GM19043 (cell line): ENCODE data around the gene CARTPT.

Source experiments
- ATAC-seq: cut with Tn5 transposase; IDR thresholded peaks from one replicate; pipeline ENCODE4 v1.9.1; 2021; ENCODE audit warnings: low read depth; ENCODE audit not compliant: unreplicated experiment

Gene CARTPT

DNA sequence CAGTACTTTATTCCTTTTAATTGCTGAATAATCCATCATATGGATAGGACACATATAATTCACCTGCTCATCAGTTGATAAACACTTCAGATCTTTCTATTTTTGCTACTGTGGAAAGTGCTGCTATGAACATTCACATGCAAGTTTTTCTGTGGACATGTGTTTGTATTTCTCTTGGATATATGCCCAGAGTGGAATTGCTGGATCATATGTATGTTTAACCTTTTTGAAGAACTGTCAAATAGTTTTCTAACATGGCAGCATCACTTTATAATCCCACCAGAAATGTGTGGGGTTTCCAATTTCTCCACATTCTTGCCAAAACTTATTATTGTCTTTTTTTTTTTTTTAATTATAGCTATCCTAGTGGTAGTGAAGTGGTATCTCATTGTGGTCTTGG lies 15.1 kb downstream of the CARTPT start:
- no peak for ATAC-seq

DNA sequence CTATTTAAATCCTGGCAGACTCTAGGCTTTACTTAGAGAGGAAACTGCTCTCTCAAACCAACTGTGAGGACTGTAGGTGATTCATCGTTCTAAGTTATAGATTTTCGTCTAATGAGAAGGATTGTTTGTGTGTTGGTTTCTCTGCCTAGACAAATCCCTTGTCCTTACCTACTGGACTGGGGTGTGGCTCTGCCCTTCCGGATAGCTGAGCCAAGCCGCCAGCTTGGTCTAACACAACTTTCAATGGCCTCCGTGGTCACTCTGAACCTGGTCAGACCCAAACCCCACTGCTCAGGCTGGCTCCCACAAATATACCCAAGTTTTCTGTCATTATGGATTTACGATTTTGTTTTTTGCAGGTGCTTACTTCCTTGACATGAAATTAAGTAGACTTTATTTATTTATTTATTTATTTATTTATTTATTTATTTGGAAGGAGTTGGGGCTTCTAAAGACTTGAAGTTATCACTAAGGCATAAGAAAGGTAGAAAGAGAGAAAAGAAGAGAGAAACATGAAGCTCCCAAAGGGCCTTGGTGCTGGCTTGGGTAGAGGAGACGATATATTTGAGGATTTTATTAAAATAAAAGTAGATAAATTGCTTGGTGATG lies 19.0 kb downstream of the CARTPT start:
- ATAC-seq: no peak

DNA sequence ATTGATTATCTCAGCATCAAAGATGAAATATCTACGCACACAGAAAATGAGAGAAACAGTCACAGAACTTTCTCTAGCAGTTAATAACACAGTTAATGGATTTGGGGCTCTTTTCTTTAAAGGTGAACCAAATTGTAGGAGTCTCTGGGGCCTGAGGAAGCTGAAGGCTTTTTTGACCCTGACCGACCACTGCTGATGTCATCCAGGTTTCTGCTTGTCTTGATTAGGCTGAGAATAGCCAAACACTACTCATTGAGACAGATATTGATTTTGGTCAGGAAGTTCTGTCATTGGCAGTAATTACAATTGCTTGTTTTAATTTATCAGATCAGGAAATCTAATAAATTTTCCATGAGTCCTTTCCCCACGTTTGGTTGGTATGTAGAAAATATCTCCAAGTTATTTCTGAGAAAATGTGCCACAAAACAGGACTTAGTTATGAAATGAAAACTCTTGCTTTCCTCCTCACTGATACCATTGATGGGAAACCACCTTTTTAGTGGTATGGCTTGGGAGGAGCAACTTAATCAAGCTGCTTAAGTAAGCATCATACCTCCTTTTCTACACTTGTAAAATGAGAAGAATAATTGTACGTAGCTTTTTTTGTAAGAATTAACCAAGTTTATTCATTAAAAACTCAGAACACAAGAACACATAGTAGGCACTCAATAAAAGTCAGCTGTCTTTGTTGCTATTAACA lies 19.7 kb downstream of the CARTPT start:
- no peak for ATAC-seq

DNA sequence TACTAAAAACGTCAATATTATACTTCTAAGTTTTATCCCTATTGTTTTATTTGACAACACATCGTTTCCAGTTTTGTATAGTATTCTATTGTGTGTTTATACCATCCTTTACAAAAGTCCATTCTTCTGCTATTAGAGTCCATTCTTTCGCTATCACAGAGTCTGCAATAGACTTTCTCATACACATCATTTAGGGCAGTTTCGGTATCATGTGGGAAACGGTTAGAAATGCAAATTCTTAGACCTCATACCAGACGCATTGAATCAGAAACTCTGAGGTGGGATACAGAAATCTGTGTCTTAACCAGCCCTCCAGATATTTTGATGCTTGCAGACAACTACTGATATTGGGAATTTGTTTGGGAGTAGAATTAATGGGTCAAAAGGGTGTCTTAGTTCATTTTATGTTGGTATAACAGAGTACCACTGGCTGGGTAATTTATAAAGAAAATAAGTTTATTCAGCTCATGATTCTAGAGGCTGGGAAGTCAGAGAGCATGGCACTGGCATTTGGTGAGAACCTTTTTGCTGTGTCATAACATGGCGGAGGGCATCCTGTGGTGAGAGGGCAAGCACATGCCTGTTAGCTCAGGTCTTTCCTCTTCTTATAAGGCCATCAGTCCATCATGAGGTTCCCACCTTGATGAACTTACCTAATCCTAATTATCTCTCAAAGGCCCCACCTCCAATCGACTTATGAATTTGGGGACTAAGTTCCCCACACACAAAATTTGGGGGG lies 21.1 kb downstream of the CARTPT start:
- ATAC-seq: peak; percentile 87

DNA sequence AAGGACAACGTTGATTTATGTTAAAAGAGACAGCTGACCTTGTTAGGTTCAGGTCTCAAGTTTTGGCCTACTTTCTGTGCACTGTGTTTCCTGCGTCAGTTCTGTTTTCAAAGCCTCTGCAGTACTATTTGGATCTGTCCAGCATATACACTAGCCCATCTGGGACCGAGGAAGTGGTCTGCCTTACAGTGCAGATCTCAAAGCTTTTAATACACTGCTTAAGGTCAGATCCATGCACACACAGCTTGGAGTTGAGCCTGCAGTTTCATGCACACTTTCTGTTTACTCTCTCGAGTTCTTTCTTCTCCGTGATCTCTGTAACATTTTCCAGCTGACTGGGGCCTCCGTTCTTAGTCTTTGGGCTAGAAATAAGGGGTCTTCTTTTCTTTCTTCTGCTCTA lies 24.1 kb downstream of the CARTPT start:
- no peak for ATAC-seq

DNA sequence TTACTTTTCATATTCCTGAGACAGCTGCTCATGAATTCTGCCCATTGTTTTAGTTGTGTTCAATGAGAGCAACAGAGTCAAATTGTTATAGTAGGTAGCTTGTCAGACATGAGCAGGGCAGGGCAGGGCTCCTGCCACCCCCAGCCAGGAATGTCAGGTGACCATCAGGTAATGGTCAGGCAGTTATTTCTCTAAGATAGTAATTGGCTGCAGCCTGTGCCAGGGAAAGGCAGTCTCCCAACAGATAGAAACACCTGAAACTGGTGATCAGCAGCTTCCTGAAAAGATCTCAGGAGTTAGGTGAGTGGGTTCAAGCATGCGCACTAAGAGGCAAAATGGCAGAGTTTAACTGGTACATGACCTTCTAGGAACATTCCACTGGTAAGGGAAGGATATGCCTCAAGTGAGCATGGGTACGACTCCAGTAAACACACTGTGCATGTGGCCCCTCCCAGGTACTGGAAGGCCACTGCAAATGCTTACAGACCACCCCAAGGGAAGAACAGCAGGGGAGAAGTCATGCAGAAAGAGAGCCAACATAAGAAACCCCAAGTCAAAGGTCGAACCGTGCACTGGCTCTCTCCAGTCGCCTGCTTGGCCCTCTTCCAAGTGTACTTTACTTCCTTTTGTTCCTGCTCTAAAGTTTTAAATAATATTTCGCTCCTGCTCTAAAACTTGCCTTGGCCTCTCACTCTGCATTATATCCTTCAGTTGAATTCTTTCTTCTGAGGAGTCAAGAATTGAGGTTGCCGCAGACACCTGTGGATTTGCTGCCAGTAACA lies 25.1 kb downstream of the CARTPT start:
- no peak for ATAC-seq

DNA sequence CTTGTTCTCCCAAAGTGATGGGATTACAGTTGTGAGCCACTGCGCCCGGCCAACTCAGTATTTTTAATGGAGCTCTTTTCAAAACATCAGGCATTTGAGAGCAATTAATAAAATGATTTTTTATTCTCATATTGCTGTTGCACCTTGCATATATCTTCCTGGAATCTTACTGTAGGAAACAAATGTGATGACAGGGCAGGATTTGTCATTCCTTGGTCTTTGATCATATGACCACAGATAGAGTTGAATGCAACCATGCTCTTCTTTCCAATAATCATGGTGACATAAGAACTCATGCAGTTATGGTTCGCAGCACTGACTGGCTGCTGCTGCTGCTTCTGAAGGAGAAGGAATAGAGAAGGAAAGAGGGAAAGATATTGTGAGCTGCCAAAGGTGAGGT lies 28.1 kb downstream of the CARTPT start:
- no peak for ATAC-seq

DNA sequence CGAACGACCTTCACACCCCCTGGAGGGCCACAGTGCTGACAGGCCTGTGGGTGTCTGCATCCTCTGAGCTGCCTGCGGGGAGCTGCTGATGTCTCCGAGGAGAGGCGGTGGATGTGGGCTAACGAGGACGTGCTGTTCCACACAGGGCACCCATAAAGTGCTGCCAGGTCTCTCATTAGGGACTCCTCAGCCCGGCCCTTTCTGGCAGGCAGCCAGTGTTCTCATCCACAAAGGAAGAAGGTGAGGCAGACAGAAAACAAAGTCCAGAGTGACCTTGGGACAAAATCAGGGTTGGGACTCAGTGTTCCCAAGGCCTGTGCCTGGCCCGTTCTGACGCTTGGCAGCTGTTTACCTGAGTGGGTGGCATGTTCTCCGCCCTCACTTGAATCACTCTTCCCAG lies 29.3 kb downstream of the CARTPT start:
- no peak for ATAC-seq

DNA sequence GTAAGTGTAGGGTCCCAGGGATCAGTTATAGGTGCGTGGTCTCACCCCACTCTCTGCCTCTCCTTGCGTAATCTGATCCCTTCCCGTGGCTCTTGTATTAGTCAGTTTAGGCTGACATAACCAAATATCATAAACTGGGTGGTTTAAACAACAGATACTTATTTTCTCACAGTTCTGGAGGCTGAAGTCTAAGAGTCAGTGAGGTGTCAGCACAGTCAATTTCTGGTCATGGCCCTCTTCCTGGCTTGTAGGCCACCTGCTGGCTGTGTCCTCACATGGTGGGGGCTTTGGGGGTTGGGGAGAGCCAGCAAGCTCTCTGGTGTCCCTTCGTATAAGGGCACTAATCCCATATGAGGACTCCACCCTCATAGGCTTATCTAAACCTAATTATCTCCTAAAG lies 32.3 kb downstream of the CARTPT start:
- no peak for ATAC-seq

DNA sequence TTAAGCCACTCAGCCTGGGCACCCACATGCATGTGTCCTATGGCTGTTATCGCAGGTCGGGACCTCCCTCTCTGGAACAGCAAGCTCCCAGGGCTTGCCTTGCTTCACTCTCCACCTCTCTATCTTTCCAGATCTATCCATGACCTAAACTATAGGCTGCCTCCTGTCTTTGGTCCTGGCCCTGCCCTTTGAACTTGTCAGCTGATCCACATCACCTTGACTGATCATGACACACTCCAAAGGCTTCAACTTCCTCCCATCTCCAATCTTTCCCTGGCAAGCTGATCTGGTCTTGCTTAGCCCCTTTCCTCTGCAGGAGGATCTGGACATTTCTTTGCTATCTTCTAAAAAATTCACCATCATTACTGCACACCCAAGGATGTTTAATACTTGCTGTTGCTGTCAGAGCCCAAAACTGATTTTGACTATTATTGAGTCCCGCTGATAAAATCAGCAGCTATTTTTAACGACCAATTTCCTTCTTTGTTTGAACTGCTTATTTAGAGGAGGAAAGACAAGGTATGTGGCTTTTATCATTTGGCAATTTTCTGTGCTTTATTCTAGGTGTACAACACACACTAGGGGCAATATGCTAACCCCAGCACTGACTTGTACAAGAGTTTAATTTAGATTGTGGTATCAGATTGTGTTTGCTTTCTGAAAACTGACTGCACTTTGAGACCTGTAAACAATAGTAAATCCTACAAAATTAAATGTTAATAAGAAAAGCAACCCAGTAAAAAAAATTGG lies 33.5 kb downstream of the CARTPT start:
- no peak for ATAC-seq

DNA sequence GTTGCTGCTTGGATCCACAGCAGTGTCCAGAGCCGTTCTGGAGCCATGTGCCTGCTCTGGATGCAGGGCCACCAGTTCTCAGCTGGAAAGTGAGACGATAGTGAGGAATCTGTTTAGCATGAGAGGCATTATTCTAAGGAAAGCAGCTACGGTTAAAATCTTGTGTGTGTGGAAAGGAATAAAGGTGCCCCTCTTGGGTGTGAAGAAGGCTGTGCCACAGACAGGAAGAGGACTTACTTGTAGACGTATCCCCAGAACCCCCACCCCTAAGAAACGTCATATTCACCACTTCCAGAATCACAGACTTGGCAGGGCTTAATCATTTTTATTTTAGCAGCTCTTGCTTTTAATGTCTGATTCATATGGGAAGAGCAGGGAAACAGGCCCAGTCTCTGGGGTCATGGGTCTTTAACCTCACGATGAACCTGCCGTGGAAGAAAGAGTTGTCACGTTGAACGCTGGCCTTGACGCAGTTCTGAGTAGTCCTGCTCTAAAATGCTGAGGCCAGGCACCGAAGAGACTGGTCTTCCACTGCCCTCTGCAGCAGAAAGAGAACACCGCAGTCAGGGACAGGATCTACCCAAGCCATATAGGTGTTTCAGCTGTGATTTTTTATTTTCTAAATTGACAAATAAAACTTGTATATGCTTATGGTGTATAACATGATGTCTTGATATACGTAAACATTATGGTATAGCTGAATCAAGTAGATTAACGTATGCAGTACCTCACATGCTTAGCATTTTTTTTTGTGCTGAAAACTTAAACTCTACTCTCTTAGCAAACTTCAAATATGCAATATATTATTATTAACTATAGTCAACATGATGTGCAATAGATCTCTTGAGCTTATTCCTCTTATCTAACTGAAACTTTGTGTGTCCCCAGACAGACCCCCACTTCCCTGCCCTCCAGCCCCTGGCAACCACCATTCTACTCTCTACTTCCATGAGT lies 38.8 kb downstream of the CARTPT start:
- peak; percentile 95 for ATAC-seq

DNA sequence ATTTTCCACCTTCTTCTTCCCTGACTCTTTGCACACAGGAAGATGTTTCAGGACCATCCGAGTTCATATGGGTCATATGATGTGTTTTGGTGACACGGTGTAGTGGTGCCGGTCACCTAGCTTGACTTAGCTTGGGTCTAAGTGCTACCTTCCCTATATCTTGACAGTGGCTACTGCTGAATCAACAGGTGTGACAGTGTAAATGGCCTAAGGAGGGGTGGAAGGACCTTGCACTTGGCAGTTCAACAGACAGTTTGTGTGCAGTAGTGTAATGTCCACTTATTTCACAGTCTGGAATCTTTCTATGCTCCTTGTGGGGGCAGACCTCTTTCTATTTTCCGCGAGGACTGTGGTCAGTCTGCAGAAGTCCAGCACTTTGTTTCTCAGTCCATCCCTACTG lies 43.8 kb downstream of the CARTPT start:
- ATAC-seq: no peak

DNA sequence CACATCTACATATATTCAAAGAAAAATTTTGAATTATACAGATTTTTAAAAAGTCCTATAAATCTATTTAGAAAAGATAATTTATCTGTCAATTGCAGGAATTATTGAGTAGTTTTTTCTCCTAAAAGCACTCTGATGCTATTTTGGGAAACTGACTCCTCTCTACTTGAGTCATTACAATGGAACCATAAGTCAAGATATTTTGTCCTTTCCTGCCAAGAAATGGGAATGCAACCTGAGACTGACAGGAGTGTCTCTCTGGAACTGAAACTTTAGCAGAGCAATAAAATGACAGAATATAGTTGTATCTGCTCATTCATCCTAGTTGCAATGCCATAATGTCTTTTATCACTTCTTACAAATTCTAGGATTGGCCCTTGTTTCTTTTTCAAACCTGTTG lies 48.6 kb downstream of the CARTPT start:
- no peak for ATAC-seq

DNA sequence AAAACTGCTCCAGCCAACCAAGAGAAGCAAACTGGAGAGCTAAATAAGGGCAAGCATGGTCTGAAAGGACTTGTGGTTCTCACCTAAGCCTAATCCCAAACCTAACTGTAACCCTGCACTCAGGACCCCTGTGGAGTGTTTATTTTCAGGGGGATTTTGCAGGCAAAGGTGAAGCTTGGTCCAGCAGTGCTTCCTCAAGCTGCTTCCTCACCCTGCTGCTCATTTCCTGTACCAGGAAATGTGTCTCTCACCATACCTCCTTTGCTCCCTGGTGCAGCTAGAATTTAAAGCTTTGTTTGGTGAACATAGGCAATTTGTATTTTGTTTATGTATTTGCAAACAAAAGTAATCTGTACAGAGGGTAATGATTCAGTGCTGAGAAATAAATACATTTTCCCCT lies 50.2 kb downstream of the CARTPT start:
- ATAC-seq: no peak

DNA sequence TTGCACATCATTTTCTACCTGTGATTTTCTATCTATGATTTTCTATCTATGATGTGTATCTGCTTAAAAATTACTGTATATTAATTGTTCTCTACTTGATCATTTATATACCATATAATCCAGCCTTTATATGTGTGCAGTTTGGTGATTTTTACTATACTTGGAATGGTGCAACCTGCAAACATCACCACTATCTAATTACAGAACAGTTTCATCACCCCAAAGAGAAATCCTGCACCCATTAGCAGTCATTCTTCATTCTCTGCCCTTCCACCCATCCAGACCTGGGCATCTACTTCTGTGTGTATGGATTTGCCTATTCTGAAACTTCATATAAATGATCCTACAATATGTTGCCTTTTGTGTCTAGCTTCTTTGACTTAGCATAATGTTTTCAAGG lies 51.3 kb downstream of the CARTPT start:
- ATAC-seq: no peak
